Spleen (tissue), 11 donors: ENCODE data around the gene VWF. TPM values are rescaled to one million over a fixed set of nuclear protein-coding genes. Genes with fewer than 3 reads are reported as not detected.

ENCODE experiments used
- DNase-seq: peaks from one replicate; pipeline ENCODE4 v3.0.0-alpha.2; 2020
- H3K27ac ChIP-seq, 8 donors: fragments of 200-600 bp; sonication (generic) in 7 of 8; 1 replicate in 4 of 8; 2 replicates in 4 of 8; pipeline versions ENCODE4 v1.5.0 to v1.8.0; 2016 to 2021; ENCODE audit warnings: inconsistent platforms in 4 of 8, mild to moderate bottlenecking in 4 of 8, moderate library complexity in 1 of 8
- H3K27me3 ChIP-seq, 7 donors: fragments of 200-600 bp; sonication (generic) in 6 of 7; replicated peaks in 1 of 7; 1 replicate in 4 of 7; 2 replicates in 3 of 7; pipeline versions ENCODE4 v1.5.0 to v1.8.0; 2016 to 2021; ENCODE audit warnings: inconsistent platforms in 3 of 7, mild to moderate bottlenecking in 1 of 7
- H3K36me3 ChIP-seq, 6 donors: fragments of 200-600 bp; sonication (generic) in 5 of 6; 1 replicate in 4 of 6; 2 replicates in 2 of 6; pipeline versions ENCODE4 v1.5.0 to v1.8.0; 2016 to 2021; ENCODE audit warnings: inconsistent platforms in 2 of 6
- H3K4me1 ChIP-seq, 6 donors: fragments of 200-600 bp; sonication (generic) in 5 of 6; 1 replicate in 3 of 6; 2 replicates in 3 of 6; pipeline versions ENCODE4 v1.5.0 to v1.8.0; 2016 to 2021; ENCODE audit warnings: inconsistent platforms in 3 of 6
- H3K4me3 ChIP-seq, 8 donors: fragments of 200-600 bp; sonication (generic) in 7 of 8; 1 replicate in 4 of 8; 2 replicates in 4 of 8; pipeline versions ENCODE4 v1.5.0 to v1.8.0; 2016 to 2021; ENCODE audit warnings: inconsistent platforms in 4 of 8, mild to moderate bottlenecking in 4 of 8, moderate library complexity in 2 of 8
- H3K9me3 ChIP-seq, 8 donors: fragments of 200-600 bp; sonication (generic) in 7 of 8; 1 replicate in 4 of 8; 2 replicates in 4 of 8; pipeline versions ENCODE4 v1.5.0 to v1.8.0; 2016 to 2021; ENCODE audit warnings: inconsistent platforms in 4 of 8
- POLR2A ChIP-seq, 3 donors: fragments of 450-650 bp; IDR thresholded peaks; one replicate each; pipeline ENCODE4 v1.5.1; 2017; ENCODE audit warnings: antibody characterized with exemption in 3 of 3, mild to moderate bottlenecking in 1 of 3
- POLR2AphosphoS5 ChIP-seq, 3 donors: sonication (generic); formaldehyde crosslinking; IDR thresholded peaks; one replicate each; pipeline ENCODE4 v1.5.1; 2017; ENCODE audit warnings: antibody characterized with exemption in 3 of 3
- WGBS, 5 donors: extraction: QIAGEN DNeasy Blood & Tissue Kit in 3 of 5; methylation state at CpG; one replicate each; pipeline versions ENCODE4 v1.1.5 to v1.1.7; 2013 to 2018; 5-methylcytosine and 5-hydroxymethylcytosine counted together
- intact Hi-C: fragments of 100-400 bp; cut with DNase I; formaldehyde crosslinking; loops from one replicate; pipeline ENCODE4 v1.15.0; 2023; ENCODE audit warnings: low total_unique reads
- polyA plus RNA-seq, 3 donors: library from polyadenylated mRNA; stranded (reverse); fragments of 200-250 nt; gene quantifications; one replicate each; pipeline ENCODE4 v1.2.1, GENCODE V29; 2013
- total RNA-seq, 7 donors: library from RNA; depleted of rRNA in 3 of 7; stranded (reverse); fragments of >200 nt in 3 of 7; fragmentation: NEBNext Ultra II Directional in 4 of 7; extraction: Animal tissue kit (Norgen Biotek cat#: 25700) in 4 of 7; gene quantifications; one replicate each; pipeline versions ENCODE4 v1.1.0 to v1.2.1, GENCODE V29; 2016 to 2021
- TF ChIP-seq, protein P1 (sequence below), 11 experiments: fragments of 200-600 bp in 7 of 11; fragments of 450-650 bp in 4 of 11; sonication (generic) in 4 of 11; IDR thresholded peaks in 8 of 11; conservative IDR thresholded peaks in 3 of 11; 1 replicate in 7 of 11; 2 replicates in 4 of 11; pipeline versions ENCODE4 v1.4.0 to v1.8.0; 2016 to 2021; ENCODE audit warnings: antibody characterized with exemption in 11 of 11, inconsistent platforms in 4 of 11, mild to moderate bottlenecking in 1 of 11
- donor health status: healthy with polysubstance abuse.
- donor health status: DM: no; HTN: no; CAD: no; lungs with moderate emphysema.
- donor health status: DM: no; HTN: no; CAD: no.
- donor health status: Bipolar disorder and iron deficiency.
- donor health status: healthy.
- donor health status: DM: no; HTN: no; CAD: no.
- donor health status: DM: yes; HTN: yes; CAD: no.

The VWF gene
- total and polyA plus RNA-seq, 10 donors = 12.9 to 957 (median 321) TPM

DNA sequence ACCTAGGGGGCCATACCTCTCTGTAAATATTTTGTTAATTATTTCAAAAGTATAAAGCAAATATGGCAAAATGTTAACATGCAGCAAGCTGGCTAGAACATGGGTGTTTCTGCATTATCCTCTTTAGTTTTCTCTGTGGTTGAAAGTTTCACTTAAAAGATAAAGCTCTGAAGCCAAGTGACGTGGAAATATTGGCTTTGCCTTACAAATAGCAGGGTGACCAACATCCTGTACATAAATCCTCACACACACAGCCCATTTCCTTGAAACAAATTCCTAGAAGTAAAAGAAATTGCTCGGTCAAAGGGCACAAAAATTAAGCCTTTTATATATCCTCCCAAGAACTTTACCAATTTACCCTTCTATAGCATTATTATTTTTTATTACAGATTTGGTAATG lies 10.6 kb upstream of the VWF start:
- WGBS, 5 donors = 25 to 46% (median 34%) methylated on average over 2 of the region's 2 CpGs
- peaks cover 0 to 22% (median 12%) of the 10 kb centered on the region in 6 donors for H3K4me1 ChIP-seq
- TF ChIP-seq, protein P1, sequence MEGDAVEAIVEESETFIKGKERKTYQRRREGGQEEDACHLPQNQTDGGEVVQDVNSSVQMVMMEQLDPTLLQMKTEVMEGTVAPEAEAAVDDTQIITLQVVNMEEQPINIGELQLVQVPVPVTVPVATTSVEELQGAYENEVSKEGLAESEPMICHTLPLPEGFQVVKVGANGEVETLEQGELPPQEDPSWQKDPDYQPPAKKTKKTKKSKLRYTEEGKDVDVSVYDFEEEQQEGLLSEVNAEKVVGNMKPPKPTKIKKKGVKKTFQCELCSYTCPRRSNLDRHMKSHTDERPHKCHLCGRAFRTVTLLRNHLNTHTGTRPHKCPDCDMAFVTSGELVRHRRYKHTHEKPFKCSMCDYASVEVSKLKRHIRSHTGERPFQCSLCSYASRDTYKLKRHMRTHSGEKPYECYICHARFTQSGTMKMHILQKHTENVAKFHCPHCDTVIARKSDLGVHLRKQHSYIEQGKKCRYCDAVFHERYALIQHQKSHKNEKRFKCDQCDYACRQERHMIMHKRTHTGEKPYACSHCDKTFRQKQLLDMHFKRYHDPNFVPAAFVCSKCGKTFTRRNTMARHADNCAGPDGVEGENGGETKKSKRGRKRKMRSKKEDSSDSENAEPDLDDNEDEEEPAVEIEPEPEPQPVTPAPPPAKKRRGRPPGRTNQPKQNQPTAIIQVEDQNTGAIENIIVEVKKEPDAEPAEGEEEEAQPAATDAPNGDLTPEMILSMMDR (IDR thresholded peaks at IDR 0.05 in 8 of 11, conservative IDR thresholded peaks at IDR 0.05 in 3 of 11) = no peak
- TF ChIP-seq POLR2AphosphoS5 (IDR thresholded peaks at IDR 0.05) (no peak), POLR2A (IDR thresholded peaks at IDR 0.05) (no peak)

DNA sequence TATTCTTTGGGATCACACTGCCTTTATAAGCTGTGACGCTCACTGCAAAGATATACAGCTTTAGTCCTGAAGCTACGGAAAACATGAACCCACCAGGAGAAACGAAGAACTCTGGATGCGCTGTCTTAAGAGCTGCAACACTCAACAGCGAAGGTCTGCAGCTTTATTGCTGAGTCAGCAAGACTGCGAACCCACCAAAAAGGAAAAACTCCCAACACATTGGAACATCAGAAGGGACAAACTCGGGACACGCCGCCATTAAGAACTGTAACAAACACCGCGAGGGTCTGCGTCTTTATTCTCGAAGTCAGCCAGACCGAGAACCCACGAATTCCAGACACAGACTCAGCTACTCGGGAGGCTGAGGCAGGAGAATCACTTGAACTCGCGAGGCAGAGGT lies 9.2 kb upstream of the VWF start:
- Histone ChIP-seq H3K4me3 (no peak overlapping the region), H3K9me3 (peaks cover 0 to 11% (median 0%) of the 10 kb centered on the region in 8 donors), H3K36me3 (no peaks in the 10 kb centered on the region), H3K27me3 (no peaks in the 10 kb centered on the region), H3K27ac (no peak overlapping the region), H3K4me1 (peaks cover 0 to 8% (median 2%) of the 10 kb centered on the region in 6 donors)
- DNase-seq = no peak
- TF ChIP-seq POLR2A (IDR thresholded peaks at IDR 0.05) (no peak), POLR2AphosphoS5 (IDR thresholded peaks at IDR 0.05) (no peak)
- TF ChIP-seq, protein P1 (IDR thresholded peaks at IDR 0.05 in 8 of 11, conservative IDR thresholded peaks at IDR 0.05 in 3 of 11) = no peak
- intact Hi-C loops = no loop called here
- WGBS, 5 donors = 91 to 97% (median 95%) methylated on average over 18 of the region's 18 CpGs

More for the DNA sequence above, 10.6 kb upstream of the VWF start:
- DNase-seq = no peak
- Histone ChIP-seq H3K27ac (no peak overlapping the region), H3K4me3 (no peak overlapping the region), H3K36me3 (no peaks in the 10 kb centered on the region), H3K9me3 (peaks cover 0 to 11% (median 0%) of the 10 kb centered on the region in 8 donors), H3K27me3 (no peaks in the 10 kb centered on the region)
- intact Hi-C loops = no loop called here

DNA sequence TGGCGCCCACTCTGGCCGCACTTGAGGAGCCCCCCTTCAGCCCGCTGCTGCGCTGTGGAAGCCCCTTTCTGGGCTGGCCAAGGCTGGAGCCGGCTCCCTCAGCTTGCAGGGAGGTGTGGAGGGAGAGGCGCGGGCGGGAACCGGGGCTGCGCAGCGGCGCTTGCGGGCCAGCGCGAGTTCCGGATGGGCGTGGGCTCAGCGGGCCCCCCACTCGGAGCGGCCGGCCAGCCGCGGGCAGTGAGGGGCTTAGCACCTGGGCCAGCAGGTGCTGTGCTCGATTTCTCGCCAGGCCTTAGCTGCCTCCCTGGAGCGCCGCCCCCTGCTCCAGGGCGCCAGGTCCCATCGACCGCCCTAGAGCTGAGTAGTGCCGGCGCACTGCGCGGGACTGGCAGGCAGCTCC lies 8.0 kb upstream of the VWF start:
- Histone ChIP-seq H3K4me3 (no peak overlapping the region), H3K27ac (no peak overlapping the region), H3K27me3 (no peaks in the 10 kb centered on the region), H3K4me1 (no peaks in the 10 kb centered on the region), H3K36me3 (no peaks in the 10 kb centered on the region), H3K9me3 (peaks cover 0 to 11% (median 0%) of the 10 kb centered on the region in 8 donors)
- WGBS, 5 donors = 88 to 96% (median 93%) methylated on average over 13 to 34 of the region's 34 CpGs
- DNase-seq = no peak
- TF ChIP-seq POLR2AphosphoS5 (IDR thresholded peaks at IDR 0.05) (no peak), POLR2A (IDR thresholded peaks at IDR 0.05) (no peak)
- TF ChIP-seq, protein P1 (IDR thresholded peaks at IDR 0.05 in 8 of 11, conservative IDR thresholded peaks at IDR 0.05 in 3 of 11) = no peak
- intact Hi-C loops = no loop called here

DNA sequence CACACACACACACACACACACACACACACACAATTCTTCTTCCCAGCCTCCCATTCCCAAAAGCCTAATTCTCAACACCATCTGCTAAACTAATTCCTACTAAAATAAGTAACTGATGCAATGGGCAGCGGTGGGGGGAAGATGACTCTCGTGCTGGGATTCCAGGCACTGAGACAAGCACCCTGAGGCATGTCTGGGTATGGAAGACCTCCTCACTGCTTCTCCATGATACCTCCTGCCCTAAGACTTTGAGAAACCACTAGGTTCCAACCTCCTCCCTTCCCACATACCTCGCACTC lies 789 bp upstream of the VWF start:
- intact Hi-C loops = no loop called here
- Histone ChIP-seq H3K36me3 (no peaks in the 10 kb centered on the region), H3K9me3 (no peaks in the 10 kb centered on the region), H3K27me3 (no peaks in the 10 kb centered on the region), H3K4me1 (peaks cover 0 to 8% (median 4%) of the 10 kb centered on the region in 6 donors), H3K4me3 (no peak overlapping the region), H3K27ac (peak overlapping the region in 5 of 8 donors; percentile 36 to 83 (median 77))
- TF ChIP-seq POLR2A (IDR thresholded peaks at IDR 0.05) = no peak
- TF ChIP-seq, protein P1 (IDR thresholded peaks at IDR 0.05 in 8 of 11, conservative IDR thresholded peaks at IDR 0.05 in 3 of 11) = no peak
- no peak for TF ChIP-seq POLR2AphosphoS5 (IDR thresholded peaks at IDR 0.05)
- no peak for DNase-seq
- 78 to 97% (median 91%) methylated on average over 3 of the region's 3 CpGs for WGBS, 5 donors
